ENCODE data around the gene MSI2. TPM values are rescaled to one million over a fixed set of nuclear protein-coding genes. Genes with fewer than 3 reads are reported as not detected.

The MSI2 gene
- total RNA-seq, 4 donors from 2014 or later: 15.9 to 22.9 (median 17.0) TPM

GRCh38 chr17:57401556-57402488 is 145.5 kb downstream of the MSI2 start:
- Histone ChIP-seq H3K36me3 (peaks cover 0 to 34% (median 0%) of the 10 kb centered on the region in 3 donors), H3K9me3 (no peaks in the 10 kb centered on the region), H3K4me1 (peaks cover 0 to 36% (median 3%) of the 10 kb centered on the region in 3 donors), H3K27ac (no peak overlapping the region), H3K27me3 (no peaks in the 10 kb centered on the region), H3K4me3 (no peak overlapping the region)
- DNase-seq: no peak
- WGBS, 2 donors: 67 to 73% methylated on average over 5 to 7 of the region's 15 CpGs
- no peak for TF ChIP-seq CTCF (IDR thresholded peaks at IDR 0.05)
- TF ChIP-seq POLR2A (IDR thresholded peaks at IDR 0.05): no peak
- intact Hi-C loops (cut with DNase I): no loop called here

- intact Hi-C loops (cut with DNase I): no loop called here
- Histone ChIP-seq H3K4me3 (no peak overlapping the region), H3K4me1 (peaks cover 0 to 45% (median 3%) of the 10 kb centered on the region in 3 donors), H3K9me3 (no peaks in the 10 kb centered on the region), H3K27ac (no peak overlapping the region), H3K36me3 (peaks cover 0 to 34% (median 0%) of the 10 kb centered on the region in 3 donors), H3K27me3 (no peaks in the 10 kb centered on the region)
- TF ChIP-seq POLR2A (IDR thresholded peaks at IDR 0.05): no peak
- no peak for TF ChIP-seq CTCF (IDR thresholded peaks at IDR 0.05)
- DNase-seq: no peak
- whole genome bisulfite sequencing, 2 donors: 54 to 61% methylated on average over 4 to 5 of the region's 5 CpGs
Measured at GRCh38 chr17:57402681-57403180, 146.4 kb downstream of the MSI2 start.

GRCh38 chr17:57403236-57403635 is 146.9 kb downstream of the MSI2 start:
- DNase-seq: no peak
- Histone ChIP-seq H3K27me3 (no peaks in the 10 kb centered on the region), H3K9me3 (no peaks in the 10 kb centered on the region), H3K36me3 (peaks cover 0 to 34% (median 0%) of the 10 kb centered on the region in 3 donors), H3K27ac (no peak overlapping the region), H3K4me1 (peaks cover 0 to 48% (median 3%) of the 10 kb centered on the region in 3 donors), H3K4me3 (no peak overlapping the region)
- intact Hi-C loops (cut with DNase I): no loop called here
- WGBS, 2 donors: 55 to 59% methylated on average over 2 of the region's 2 CpGs
- no peak for TF ChIP-seq CTCF (IDR thresholded peaks at IDR 0.05)
- no peak for TF ChIP-seq POLR2A (IDR thresholded peaks at IDR 0.05)

- Histone ChIP-seq H3K27ac (no peak overlapping the region), H3K9me3 (no peaks in the 10 kb centered on the region), H3K4me3 (no peak overlapping the region), H3K36me3 (peaks cover 0 to 34% (median 0%) of the 10 kb centered on the region in 3 donors), H3K4me1 (peaks cover 0 to 48% (median 3%) of the 10 kb centered on the region in 3 donors), H3K27me3 (no peaks in the 10 kb centered on the region)
- intact Hi-C loops (cut with DNase I): no loop called here
- TF ChIP-seq POLR2A (IDR thresholded peaks at IDR 0.05) (no peak), CTCF (IDR thresholded peaks at IDR 0.05) (no peak)
- no peak for DNase-seq
- 87 to 94% methylated on average over 3 to 4 of the region's 4 CpGs for WGBS, 2 donors
Measured at GRCh38 chr17:57404073-57404472, 147.8 kb downstream of the MSI2 start.
